ENCODE data around the gene C19orf85.
A peak's percentile ranks its signal among the peaks of the same experiment; 100 is the strongest.

Gene C19orf85

GRCh38 chr19:55454787-55455243, 9.7 kb downstream of the C19orf85 start:
- Histone ChIP-seq H3K27me3 (ENCODE audit: control insufficient read depth, insufficient read depth, low read length) (peaks cover 3% of the 10 kb centered on the region), H2AFZ (no peak overlapping the region), H3K9me3 (ENCODE audit: control insufficient read depth, low read length) (no peaks in the 10 kb centered on the region), H3K36me3 (ENCODE audit: control insufficient read depth, insufficient read depth, low read length) (no peaks in the 10 kb centered on the region), H3K9ac (no peak overlapping the region), H3K79me2 (no peaks in the 10 kb centered on the region), H3K27ac (no peak overlapping the region), H3K4me2 (ENCODE audit: low read length) (no peak overlapping the region), H3K4me1 (peaks cover 10% of the 10 kb centered on the region), H3K4me3 (ENCODE audit: low read depth, low read length) (no peak overlapping the region)
- TF ChIP-seq CTCF (IDR thresholded peaks at IDR 0.05) = peak; percentile 63

- no peak for TF ChIP-seq CTCF (IDR thresholded peaks at IDR 0.05)
- Histone ChIP-seq H3K27ac (no peak overlapping the region), H3K27me3 (ENCODE audit: control insufficient read depth, insufficient read depth, low read length) (peaks cover 3% of the 10 kb centered on the region), H3K36me3 (ENCODE audit: control insufficient read depth, insufficient read depth, low read length) (no peaks in the 10 kb centered on the region), H3K79me2 (no peaks in the 10 kb centered on the region), H3K9ac (no peak overlapping the region), H2AFZ (no peak overlapping the region), H3K4me3 (ENCODE audit: low read depth, low read length) (no peak overlapping the region), H3K4me2 (ENCODE audit: low read length) (no peak overlapping the region), H3K9me3 (ENCODE audit: control insufficient read depth, low read length) (no peaks in the 10 kb centered on the region), H3K4me1 (peaks cover 8% of the 10 kb centered on the region)
These were observed 10.9 kb downstream of the C19orf85 start for GRCh38 chr19:55453511-55454260.

GRCh38 chr19:55452749-55453346, 11.7 kb downstream of the C19orf85 start:
- Histone ChIP-seq H3K4me3 (ENCODE audit: low read depth, low read length) (no peak overlapping the region), H3K79me2 (no peaks in the 10 kb centered on the region), H3K9ac (no peak overlapping the region), H3K27me3 (ENCODE audit: control insufficient read depth, insufficient read depth, low read length) (peaks cover 3% of the 10 kb centered on the region), H3K36me3 (ENCODE audit: control insufficient read depth, insufficient read depth, low read length) (no peaks in the 10 kb centered on the region), H3K4me2 (ENCODE audit: low read length) (no peak overlapping the region), H2AFZ (no peak overlapping the region), H3K27ac (no peak overlapping the region), H3K4me1 (peaks cover 8% of the 10 kb centered on the region), H3K9me3 (ENCODE audit: control insufficient read depth, low read length) (no peaks in the 10 kb centered on the region)
- no peak for TF ChIP-seq CTCF (IDR thresholded peaks at IDR 0.05)

GRCh38 chr19:55451965-55452748, 12.4 kb downstream of the C19orf85 start:
- Histone ChIP-seq H3K9ac (no peak overlapping the region), H3K4me1 (peaks cover 8% of the 10 kb centered on the region), H3K79me2 (no peaks in the 10 kb centered on the region), H3K9me3 (ENCODE audit: control insufficient read depth, low read length) (no peaks in the 10 kb centered on the region), H3K27me3 (ENCODE audit: control insufficient read depth, insufficient read depth, low read length) (peaks cover 3% of the 10 kb centered on the region), H3K36me3 (ENCODE audit: control insufficient read depth, insufficient read depth, low read length) (no peaks in the 10 kb centered on the region), H2AFZ (no peak overlapping the region), H3K27ac (no peak overlapping the region), H3K4me2 (ENCODE audit: low read length) (peak overlapping the region; percentile 31), H3K4me3 (ENCODE audit: low read depth, low read length) (no peak overlapping the region)
- TF ChIP-seq CTCF (IDR thresholded peaks at IDR 0.05) = no peak
